Smooth muscle cell (in vitro differentiated cells): ENCODE measurements around the gene PTPRE. TPM values are rescaled to one million over a fixed set of nuclear protein-coding genes. Genes with fewer than 3 reads are reported as not detected.

Experiments
- DNase-seq: peaks from one replicate; lab custom pipeline; 2025; ENCODE audit not compliant: unreplicated experiment; lab: John Stamatoyannopoulos, UW
- H2AFZ ChIP-seq: fragments of 200-600 bp; sonication (generic); 2 replicates; pipeline ENCODE4 v1.6.0; 2016; ENCODE audit warnings: antibody characterized with exemption, low read depth, mild to moderate bottlenecking
- H3F3A ChIP-seq: fragments of 200-600 bp; sonication (generic); 2 replicates; pipeline ENCODE4 v1.6.0; 2017; ENCODE audit warnings: antibody characterized with exemption, low read depth
- H3K27ac ChIP-seq: fragments of 200-600 bp; sonication (generic); 2 replicates; pipeline ENCODE4 v1.5.1; 2016; ENCODE audit warnings: low read depth, mild to moderate bottlenecking
- H3K27me3 ChIP-seq: fragments of 200-600 bp; sonication (generic); 2 replicates; pipeline ENCODE4 v1.6.1; 2016; ENCODE audit warnings: low read depth, mild to moderate bottlenecking
- H3K36me3 ChIP-seq: fragments of 200-600 bp; sonication (generic); 2 replicates; pipeline ENCODE4 v1.5.1; 2016; ENCODE audit warnings: low read depth
- H3K4me1 ChIP-seq: fragments of 200-600 bp; sonication (generic); 2 replicates; pipeline ENCODE4 v1.5.1; 2016; ENCODE audit warnings: low read depth
- H3K4me2 ChIP-seq: fragments of 200-600 bp; sonication (generic); 2 replicates; pipeline ENCODE4 v1.6.0; 2016; ENCODE audit warnings: mild to moderate bottlenecking
- H3K4me3 ChIP-seq: fragments of 200-600 bp; sonication (generic); 2 replicates; pipeline ENCODE4 v1.5.1; 2016; ENCODE audit warnings: mild to moderate bottlenecking
- H3K79me2 ChIP-seq: fragments of 200-600 bp; sonication (generic); 2 replicates; pipeline ENCODE4 v1.6.0; 2016; ENCODE audit warnings: low read depth, mild to moderate bottlenecking
- H3K9ac ChIP-seq: fragments of 200-600 bp; sonication (generic); 2 replicates; pipeline ENCODE4 v1.6.0; 2016; ENCODE audit warnings: low read depth
- H3K9me3 ChIP-seq: fragments of 200-600 bp; sonication (generic); replicated peaks from 2 replicates; pipeline ENCODE4 v1.5.1; 2016; ENCODE audit warnings: low read depth
- H4K20me1 ChIP-seq: fragments of 200-600 bp; sonication (generic); 2 replicates; pipeline ENCODE4 v1.6.0; 2016; ENCODE audit warnings: low read depth
- CTCF ChIP-seq: fragments of 200-600 bp; sonication (generic); IDR thresholded peaks from 2 replicates; pipeline ENCODE4 v1.5.1; 2017; ENCODE audit warnings: borderline replicate concordance, mild to moderate bottlenecking, antibody characterized with exemption; ENCODE audit not compliant: insufficient read depth, poor library complexity, severe bottlenecking
- WGBS: methylation state at CpG from one replicate; pipeline ENCODE4 v1.1.7; 2016; ENCODE audit warnings: low lambda C conversion rate; 5-methylcytosine and 5-hydroxymethylcytosine counted together
- polyA plus RNA-seq: library from polyadenylated mRNA; unstranded; fragments of >200 nt; fragmentation: Nextera tagmentation; extraction: Ambion mirVana; gene quantifications from 2 replicates; pipeline ENCODE4 v1.2.1, GENCODE V29; 2016
- total RNA-seq: library from RNA; depleted of rRNA; stranded (reverse); fragments of >200 nt; gene quantifications from 2 replicates; pipeline ENCODE4 v1.2.3, GENCODE V29; 2014

PTPRE gene
- total and polyA plus RNA-seq, 2 experiments from 2014 or later, result 17.1 to 22.7 TPM

GRCh38 chr10:128095753-128096469, 189.0 kb downstream of the PTPRE start:
- Histone ChIP-seq H3K4me1 (no peaks in the 10 kb centered on the region), H4K20me1 (no peaks in the 10 kb centered on the region), H3K9ac (no peak overlapping the region), H3K9me3 (no peaks in the 10 kb centered on the region), H3K27ac (no peak overlapping the region), H2AFZ (no peak overlapping the region), H3K36me3 (no peaks in the 10 kb centered on the region), H3K79me2 (no peaks in the 10 kb centered on the region), H3K4me2 (no peak overlapping the region), H3K4me3 (no peak overlapping the region), H3F3A (no peaks in the 10 kb centered on the region), H3K27me3 (no peaks in the 10 kb centered on the region)
- DNase-seq, result no peak
- no peak for TF ChIP-seq CTCF
- 81% methylated on average over 11 of the region's 11 CpGs for WGBS

- no peak overlapping the region for H3K9ac ChIP-seq
- H4K20me1 ChIP-seq, result no peaks in the 10 kb centered on the region
- no peaks in the 10 kb centered on the region for H3K27me3 ChIP-seq
- H3K27ac ChIP-seq, result no peak overlapping the region
- H3K4me1 ChIP-seq, result no peaks in the 10 kb centered on the region
- no peak for TF ChIP-seq CTCF
- DNase-seq, result no peak
- no peaks in the 10 kb centered on the region for H3K36me3 ChIP-seq
- H3K79me2 ChIP-seq, result no peaks in the 10 kb centered on the region
- 77% methylated on average over 5 of the region's 5 CpGs for WGBS
- H3K4me3 ChIP-seq, result no peak overlapping the region
- no peak overlapping the region for H3K4me2 ChIP-seq
- H3F3A ChIP-seq, result no peaks in the 10 kb centered on the region
- no peak overlapping the region for H2AFZ ChIP-seq
- H3K9me3 ChIP-seq, result no peaks in the 10 kb centered on the region
Measured at GRCh38 chr10:128096486-128097199, 189.7 kb downstream of the PTPRE start.

- no peaks in the 10 kb centered on the region for H3K36me3 ChIP-seq
- H3K9ac ChIP-seq, result no peak overlapping the region
- 97% methylated on average over 8 of the region's 8 CpGs for WGBS
- TF ChIP-seq CTCF, result no peak
- H2AFZ ChIP-seq, result no peak overlapping the region
- no peak overlapping the region for H3K27ac ChIP-seq
- H4K20me1 ChIP-seq, result no peaks in the 10 kb centered on the region
- no peaks in the 10 kb centered on the region for H3F3A ChIP-seq
- H3K9me3 ChIP-seq, result no peaks in the 10 kb centered on the region
- no peaks in the 10 kb centered on the region for H3K4me1 ChIP-seq
- no peak for DNase-seq
- no peak overlapping the region for H3K4me2 ChIP-seq
- no peaks in the 10 kb centered on the region for H3K27me3 ChIP-seq
- H3K79me2 ChIP-seq, result no peaks in the 10 kb centered on the region
- H3K4me3 ChIP-seq, result no peak overlapping the region
Measured at GRCh38 chr10:128097783-128098182, 190.9 kb downstream of the PTPRE start.

- H2AFZ ChIP-seq, result no peak overlapping the region
- DNase-seq, result no peak
Measured at GRCh38 chr10:128098631-128099030, 191.7 kb downstream of the PTPRE start.

More at GRCh38 chr10:128098631-128099030, 191.7 kb downstream of the PTPRE start:
- Histone ChIP-seq H3F3A (no peaks in the 10 kb centered on the region), H3K9me3 (no peaks in the 10 kb centered on the region), H3K27ac (no peak overlapping the region), H4K20me1 (no peaks in the 10 kb centered on the region), H3K36me3 (no peaks in the 10 kb centered on the region), H3K4me2 (no peak overlapping the region), H3K79me2 (no peaks in the 10 kb centered on the region), H3K4me3 (no peak overlapping the region), H3K4me1 (no peaks in the 10 kb centered on the region), H3K9ac (no peak overlapping the region), H3K27me3 (no peaks in the 10 kb centered on the region)
- WGBS, result 96% methylated on average over 10 of the region's 10 CpGs
- TF ChIP-seq CTCF, result no peak
